ENCODE measurements around the gene GSDMA. TPM values are rescaled to one million over a fixed set of nuclear protein-coding genes. Genes with fewer than 3 reads are reported as not detected.

GSDMA gene
- total and polyA plus RNA-seq, 10 of the 15 experiments (the other 5 are each of a cell fraction or from before 2014, with no cell fraction given) = 0.04 to 0.11 TPM; not detected in 8

DNA sequence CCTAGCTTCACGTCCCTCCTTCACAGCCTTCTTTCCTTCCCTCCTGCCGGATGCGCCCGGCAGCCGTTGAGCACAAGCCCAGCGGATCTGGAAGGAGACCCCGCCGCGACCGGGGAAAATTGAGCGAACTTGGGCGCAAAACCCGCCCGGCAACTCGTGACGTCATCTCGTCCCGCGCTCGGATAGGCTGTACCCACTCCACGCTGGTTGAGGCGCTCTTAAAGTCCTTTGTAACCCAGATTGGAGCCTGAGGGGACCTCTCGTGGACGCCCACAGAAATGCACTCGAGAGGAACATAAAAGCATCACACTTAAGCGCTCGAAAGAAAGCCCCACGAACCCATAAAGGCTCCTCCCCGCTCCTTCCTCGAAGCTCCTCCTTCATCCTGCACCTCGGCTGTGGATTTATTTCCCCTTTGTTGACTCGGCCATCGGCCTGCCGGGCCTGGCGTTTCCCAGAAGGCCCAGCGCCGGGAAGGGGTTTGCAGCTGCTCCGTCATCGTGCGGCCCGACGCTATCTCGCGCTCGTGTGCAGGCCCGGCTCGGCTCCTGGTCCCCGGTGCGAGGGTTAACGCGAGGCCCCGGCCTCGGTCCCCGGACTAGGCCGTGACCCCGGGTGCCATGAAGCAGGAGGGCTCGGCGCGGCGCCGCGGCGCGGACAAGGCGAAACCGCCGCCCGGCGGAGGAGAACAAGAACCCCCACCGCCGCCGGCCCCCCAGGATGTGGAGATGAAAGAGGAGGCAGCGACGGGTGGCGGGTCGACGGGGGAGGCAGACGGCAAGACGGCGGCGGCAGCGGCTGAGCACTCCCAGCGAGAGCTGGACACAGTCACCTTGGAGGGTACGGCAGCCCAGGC is 17.8 kb downstream of the GSDMA start, which contains the start of gene PSMD3 (continued):
- TF ChIP-seq IKZF1 (conservative IDR thresholded peaks at IDR 0.05) = peak; percentile 96
- no peak for TF ChIP-seq BMI1 (IDR thresholded peaks at IDR 0.05; ENCODE audit: borderline replicate concordance)
- peak; percentile 87 for TF ChIP-seq TCF12 (IDR thresholded peaks at IDR 0.05; ENCODE audit: low read depth, low read length)
- no peak; the same call in 1 of the 2 replicates for TF ChIP-seq MTA2 (IDR thresholded peaks at IDR 0.05; ENCODE audit: low read depth)
- TF ChIP-seq, protein P1, sequence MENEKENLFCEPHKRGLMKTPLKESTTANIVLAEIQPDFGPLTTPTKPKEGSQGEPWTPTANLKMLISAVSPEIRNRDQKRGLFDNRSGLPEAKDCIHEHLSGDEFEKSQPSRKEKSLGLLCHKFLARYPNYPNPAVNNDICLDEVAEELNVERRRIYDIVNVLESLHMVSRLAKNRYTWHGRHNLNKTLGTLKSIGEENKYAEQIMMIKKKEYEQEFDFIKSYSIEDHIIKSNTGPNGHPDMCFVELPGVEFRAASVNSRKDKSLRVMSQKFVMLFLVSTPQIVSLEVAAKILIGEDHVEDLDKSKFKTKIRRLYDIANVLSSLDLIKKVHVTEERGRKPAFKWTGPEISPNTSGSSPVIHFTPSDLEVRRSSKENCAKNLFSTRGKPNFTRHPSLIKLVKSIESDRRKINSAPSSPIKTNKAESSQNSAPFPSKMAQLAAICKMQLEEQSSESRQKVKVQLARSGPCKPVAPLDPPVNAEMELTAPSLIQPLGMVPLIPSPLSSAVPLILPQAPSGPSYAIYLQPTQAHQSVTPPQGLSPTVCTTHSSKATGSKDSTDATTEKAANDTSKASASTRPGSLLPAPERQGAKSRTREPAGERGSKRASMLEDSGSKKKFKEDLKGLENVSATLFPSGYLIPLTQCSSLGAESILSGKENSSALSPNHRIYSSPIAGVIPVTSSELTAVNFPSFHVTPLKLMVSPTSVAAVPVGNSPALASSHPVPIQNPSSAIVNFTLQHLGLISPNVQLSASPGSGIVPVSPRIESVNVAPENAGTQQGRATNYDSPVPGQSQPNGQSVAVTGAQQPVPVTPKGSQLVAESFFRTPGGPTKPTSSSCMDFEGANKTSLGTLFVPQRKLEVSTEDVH (IDR thresholded peaks at IDR 0.05; ENCODE audit: low read depth, partially characterized antibody) = peak; percentile 72
- peak; percentile 71 for TF ChIP-seq SIX5 (IDR thresholded peaks at IDR 0.05; ENCODE audit: low read depth, low read length, severe bottlenecking)
- no peak for TF ChIP-seq NFYA (IDR thresholded peaks at IDR 0.05; ENCODE audit: borderline replicate concordance, low read depth, low read length)
- peak; percentile 31 for TF ChIP-seq MEF2B (IDR thresholded peaks at IDR 0.05; ENCODE audit: partially characterized antibody, poor library complexity, severe bottlenecking)
- peak; percentile 92 for TF ChIP-seq RAD21 (IDR thresholded peaks at IDR 0.05; ENCODE audit: insufficient read depth, low read depth, low read length)
- TF ChIP-seq SMAD5 (IDR thresholded peaks at IDR 0.05; ENCODE audit: low read depth) = peak; percentile 56; the same call in 1 of the 2 replicates
- TF ChIP-seq ZSCAN29 (IDR thresholded peaks at IDR 0.05) = 0 out of 2 replicates have a peak, but pooled peaks have one; percentile 84
- no peak; the same call in 1 of the 2 replicates for TF ChIP-seq GABPA (IDR thresholded peaks at IDR 0.05; ENCODE audit: low read depth)
- no peak for TF ChIP-seq SUZ12 (IDR thresholded peaks at IDR 0.05; ENCODE audit: unreplicated experiment)
- no peak for TF ChIP-seq SREBF2 (IDR thresholded peaks at IDR 0.05; ENCODE audit: low read length)
- no peak for TF ChIP-seq MYB (IDR thresholded peaks at IDR 0.05; ENCODE audit: borderline replicate concordance, low read depth, low read length)
- TF ChIP-seq, protein P2, sequence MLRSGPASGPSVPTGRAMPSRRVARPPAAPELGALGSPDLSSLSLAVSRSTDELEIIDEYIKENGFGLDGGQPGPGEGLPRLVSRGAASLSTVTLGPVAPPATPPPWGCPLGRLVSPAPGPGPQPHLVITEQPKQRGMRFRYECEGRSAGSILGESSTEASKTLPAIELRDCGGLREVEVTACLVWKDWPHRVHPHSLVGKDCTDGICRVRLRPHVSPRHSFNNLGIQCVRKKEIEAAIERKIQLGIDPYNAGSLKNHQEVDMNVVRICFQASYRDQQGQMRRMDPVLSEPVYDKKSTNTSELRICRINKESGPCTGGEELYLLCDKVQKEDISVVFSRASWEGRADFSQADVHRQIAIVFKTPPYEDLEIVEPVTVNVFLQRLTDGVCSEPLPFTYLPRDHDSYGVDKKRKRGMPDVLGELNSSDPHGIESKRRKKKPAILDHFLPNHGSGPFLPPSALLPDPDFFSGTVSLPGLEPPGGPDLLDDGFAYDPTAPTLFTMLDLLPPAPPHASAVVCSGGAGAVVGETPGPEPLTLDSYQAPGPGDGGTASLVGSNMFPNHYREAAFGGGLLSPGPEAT (IDR thresholded peaks at IDR 0.05; ENCODE audit: low read depth) = peak; percentile 98
- no peak for TF ChIP-seq PAX8 (IDR thresholded peaks at IDR 0.05)
- TF ChIP-seq NFYB (IDR thresholded peaks at IDR 0.05; ENCODE audit: insufficient read depth, low read depth, low read length) = peak; percentile 76; the same call in 1 of the 2 replicates
- TF ChIP-seq ZNF217 (IDR thresholded peaks at IDR 0.05) = no peak
- peak; percentile 68; the same call in 1 of the 2 replicates for TF ChIP-seq STAT1 (conservative IDR thresholded peaks at IDR 0.05)
- TF ChIP-seq SREBF1 (IDR thresholded peaks at IDR 0.05; ENCODE audit: low read length) = no peak
- TF ChIP-seq ZNF622 (IDR thresholded peaks at IDR 0.05) = no peak
- TF ChIP-seq, protein P3, sequence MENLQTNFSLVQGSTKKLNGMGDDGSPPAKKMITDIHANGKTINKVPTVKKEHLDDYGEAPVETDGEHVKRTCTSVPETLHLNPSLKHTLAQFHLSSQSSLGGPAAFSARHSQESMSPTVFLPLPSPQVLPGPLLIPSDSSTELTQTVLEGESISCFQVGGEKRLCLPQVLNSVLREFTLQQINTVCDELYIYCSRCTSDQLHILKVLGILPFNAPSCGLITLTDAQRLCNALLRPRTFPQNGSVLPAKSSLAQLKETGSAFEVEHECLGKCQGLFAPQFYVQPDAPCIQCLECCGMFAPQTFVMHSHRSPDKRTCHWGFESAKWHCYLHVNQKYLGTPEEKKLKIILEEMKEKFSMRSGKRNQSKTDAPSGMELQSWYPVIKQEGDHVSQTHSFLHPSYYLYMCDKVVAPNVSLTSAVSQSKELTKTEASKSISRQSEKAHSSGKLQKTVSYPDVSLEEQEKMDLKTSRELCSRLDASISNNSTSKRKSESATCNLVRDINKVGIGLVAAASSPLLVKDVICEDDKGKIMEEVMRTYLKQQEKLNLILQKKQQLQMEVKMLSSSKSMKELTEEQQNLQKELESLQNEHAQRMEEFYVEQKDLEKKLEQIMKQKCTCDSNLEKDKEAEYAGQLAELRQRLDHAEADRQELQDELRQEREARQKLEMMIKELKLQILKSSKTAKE (IDR thresholded peaks at IDR 0.05; ENCODE audit: low read depth, poor library complexity, severe bottlenecking) = peak; percentile 82
- TF ChIP-seq CBX5 (IDR thresholded peaks at IDR 0.05; ENCODE audit: low read depth) = peak; percentile 97
- TF ChIP-seq TBL1XR1 (IDR thresholded peaks at IDR 0.05; ENCODE audit: low read depth, low read length) = no peak; the same call in none of the 2 replicates

Measured in GM12878 (cell line).